ENCODE measurements around the gene DSCAM.

- TF ChIP-seq, protein P1, sequence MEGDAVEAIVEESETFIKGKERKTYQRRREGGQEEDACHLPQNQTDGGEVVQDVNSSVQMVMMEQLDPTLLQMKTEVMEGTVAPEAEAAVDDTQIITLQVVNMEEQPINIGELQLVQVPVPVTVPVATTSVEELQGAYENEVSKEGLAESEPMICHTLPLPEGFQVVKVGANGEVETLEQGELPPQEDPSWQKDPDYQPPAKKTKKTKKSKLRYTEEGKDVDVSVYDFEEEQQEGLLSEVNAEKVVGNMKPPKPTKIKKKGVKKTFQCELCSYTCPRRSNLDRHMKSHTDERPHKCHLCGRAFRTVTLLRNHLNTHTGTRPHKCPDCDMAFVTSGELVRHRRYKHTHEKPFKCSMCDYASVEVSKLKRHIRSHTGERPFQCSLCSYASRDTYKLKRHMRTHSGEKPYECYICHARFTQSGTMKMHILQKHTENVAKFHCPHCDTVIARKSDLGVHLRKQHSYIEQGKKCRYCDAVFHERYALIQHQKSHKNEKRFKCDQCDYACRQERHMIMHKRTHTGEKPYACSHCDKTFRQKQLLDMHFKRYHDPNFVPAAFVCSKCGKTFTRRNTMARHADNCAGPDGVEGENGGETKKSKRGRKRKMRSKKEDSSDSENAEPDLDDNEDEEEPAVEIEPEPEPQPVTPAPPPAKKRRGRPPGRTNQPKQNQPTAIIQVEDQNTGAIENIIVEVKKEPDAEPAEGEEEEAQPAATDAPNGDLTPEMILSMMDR (IDR thresholded peaks at IDR 0.05): no peak
- TF ChIP-seq POLR2A (IDR thresholded peaks at IDR 0.05) (no peak), EP300 (IDR thresholded peaks at IDR 0.05) (no peak)
These were observed 117.1 kb downstream of the DSCAM start for GRCh38 chr21:40729761-40730425.
